SK-N-MC (cell line): ENCODE data around the gene PLPPR2.
"Not testable (repeated sequence)": the region's sequence is repeated elsewhere in the genome, so short reads cannot be mapped to it uniquely, and the experiment has no call there.

Experiments
- DNase-seq: peaks from one replicate; pipeline ENCODE4 v3.0.0-alpha.2; 2011; ENCODE audit warnings: low read depth, low spot score
- H3K27ac ChIP-seq: fragments of 200-600 bp; sonication (generic); 2 replicates; pipeline ENCODE4 v1.5.1; 2016; ENCODE audit warnings: mixed run types
- H3K36me3 ChIP-seq: fragments of 200-600 bp; sonication (generic); 2 replicates; pipeline ENCODE4 v1.6.1; 2017; ENCODE audit warnings: antibody characterized with exemption, low read length, mixed read lengths; ENCODE audit not compliant: insufficient read depth
- H3K4me3 ChIP-seq: fragments of 200-600 bp; sonication (generic); 2 replicates; pipeline ENCODE4 v1.5.1; 2016
- H3K9ac ChIP-seq: fragments of 200-600 bp; sonication (generic); 2 replicates; pipeline ENCODE4 v1.8.0; 2017; ENCODE audit warnings: mixed run types, mixed read lengths; ENCODE audit not compliant: insufficient read length
- H3K9me3 ChIP-seq: fragments of 200-600 bp; sonication (generic); 2 replicates; pipeline ENCODE4 v1.6.1; 2017; ENCODE audit warnings: low read depth, mild to moderate bottlenecking, antibody characterized with exemption, low read length, moderate library complexity, mixed read lengths
- EZH2 ChIP-seq: fragments of 200-600 bp; sonication (generic); IDR thresholded peaks from one replicate; pipeline ENCODE4 v1.6.1; 2017; ENCODE audit warnings: antibody characterized with exemption
- FOXP2 ChIP-seq: optimal IDR thresholded peaks from 2 replicates; pipeline ENCODE3; 2011; ENCODE audit warnings: mild to moderate bottlenecking, moderate library complexity; ENCODE audit not compliant: insufficient read depth; ENCODE audit errors: extremely low read length, control extremely low read depth
- POLR2AphosphoS5 ChIP-seq: IDR thresholded peaks from 2 replicates; pipeline ENCODE4 v1.6.1; 2012; ENCODE audit warnings: mild to moderate bottlenecking, low read depth, low read length, borderline replicate concordance

PLPPR2 gene, protein sequence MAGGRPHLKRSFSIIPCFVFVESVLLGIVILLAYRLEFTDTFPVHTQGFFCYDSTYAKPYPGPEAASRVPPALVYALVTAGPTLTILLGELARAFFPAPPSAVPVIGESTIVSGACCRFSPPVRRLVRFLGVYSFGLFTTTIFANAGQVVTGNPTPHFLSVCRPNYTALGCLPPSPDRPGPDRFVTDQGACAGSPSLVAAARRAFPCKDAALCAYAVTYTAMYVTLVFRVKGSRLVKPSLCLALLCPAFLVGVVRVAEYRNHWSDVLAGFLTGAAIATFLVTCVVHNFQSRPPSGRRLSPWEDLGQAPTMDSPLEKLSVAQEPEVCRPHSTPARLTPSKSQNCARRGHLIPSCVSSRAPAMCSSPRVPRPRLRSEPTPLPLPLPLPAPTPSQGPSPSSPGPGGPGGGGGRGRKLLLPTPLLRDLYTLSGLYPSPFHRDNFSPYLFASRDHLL

DNA sequence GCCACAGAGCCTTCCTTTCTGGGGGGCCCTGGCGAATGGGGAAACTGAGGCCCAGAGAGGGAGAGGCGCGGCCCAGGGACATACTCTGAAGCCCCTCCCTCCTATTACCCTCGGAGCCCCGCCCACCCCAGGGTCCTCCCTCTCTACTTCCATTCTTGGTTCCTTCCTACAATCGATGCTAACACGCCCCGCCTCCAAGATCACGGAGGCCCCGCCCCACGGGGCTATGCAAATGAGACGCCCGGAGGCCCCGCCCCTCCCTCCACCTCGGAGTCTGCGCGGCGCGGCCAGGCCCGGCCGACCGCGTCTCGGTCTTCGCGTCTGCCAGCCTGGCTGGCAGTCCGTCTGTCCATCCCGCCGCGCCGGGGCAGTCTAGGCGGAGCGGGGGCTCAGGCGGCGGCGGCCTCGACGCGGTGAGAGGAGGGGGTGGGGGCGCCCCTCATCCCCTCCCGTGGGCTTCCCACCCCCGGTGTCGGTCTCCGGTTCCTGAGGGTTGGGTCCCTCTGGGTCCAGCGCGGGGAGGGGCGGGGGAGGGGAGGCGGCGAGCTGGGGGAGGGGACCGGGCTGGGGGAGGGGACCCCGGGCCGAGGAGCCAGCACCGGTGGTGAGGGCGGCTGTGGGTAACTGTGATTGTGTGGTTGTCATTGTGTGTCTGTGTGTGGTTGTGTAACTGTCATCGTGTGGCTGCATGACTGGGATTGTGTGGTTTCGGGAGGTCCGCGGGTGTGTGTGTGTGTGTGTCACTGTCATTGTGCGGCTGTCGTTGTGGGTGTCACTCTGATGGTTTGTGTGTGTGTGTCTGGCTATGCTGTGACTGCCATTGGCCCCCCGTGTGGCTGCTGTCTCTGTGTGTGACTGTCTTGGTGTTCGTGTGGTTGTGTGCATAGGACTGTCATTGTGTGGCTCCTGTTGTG is at the start of gene PLPPR2:
Gene PLPPR2 (plus strand): TSS at position 273 of the 914 bp plus-strand sequence. CDS start 2,242 bp downstream, outside the sequence.
- DNase-seq = no peak

DNA sequence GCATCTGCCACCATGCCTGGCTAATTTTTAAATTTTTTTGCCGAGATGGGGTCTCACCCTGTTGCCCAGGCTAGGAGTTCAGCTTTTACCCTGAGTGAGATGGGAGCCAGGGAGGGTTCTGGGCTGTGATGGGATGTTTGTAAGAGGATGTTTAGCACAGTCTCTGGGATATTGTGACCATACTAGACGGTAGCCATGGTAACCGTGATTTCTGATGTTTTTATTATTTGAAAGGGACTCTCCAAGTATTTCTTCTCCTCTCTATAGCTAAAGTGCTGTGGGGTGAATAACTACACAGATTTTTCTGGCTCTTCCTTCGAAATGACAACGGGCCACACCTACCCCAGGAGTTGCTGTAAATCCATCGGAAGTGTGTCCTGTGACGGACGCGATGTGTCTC is 48.9 kb upstream of the PLPPR2 start:
- DNase-seq = no peak
- H3K4me3 ChIP-seq = no peak overlapping the region
- H3K36me3 ChIP-seq = no peaks in the 10 kb centered on the region
- no peaks in the 10 kb centered on the region for H3K9me3 ChIP-seq
- no peak overlapping the region for H3K9ac ChIP-seq
- TF ChIP-seq POLR2AphosphoS5 = no peak
- TF ChIP-seq FOXP2 = no peak
- TF ChIP-seq EZH2 = no peak
- no peak overlapping the region for H3K27ac ChIP-seq

More for the DNA sequence above, at the start of gene PLPPR2:
- Histone ChIP-seq H3K9me3 (no peaks in the 10 kb centered on the region), H3K36me3 (no peaks in the 10 kb centered on the region), H3K27ac (no peak within 1 kb of the TSS), H3K9ac (peak within 1 kb of the TSS; percentile 71), H3K4me3 (peak within 1 kb of the TSS; percentile 84)
- no peak for TF ChIP-seq FOXP2
- TF ChIP-seq POLR2AphosphoS5 = peak; percentile 72
- TF ChIP-seq EZH2 = no peak

DNA sequence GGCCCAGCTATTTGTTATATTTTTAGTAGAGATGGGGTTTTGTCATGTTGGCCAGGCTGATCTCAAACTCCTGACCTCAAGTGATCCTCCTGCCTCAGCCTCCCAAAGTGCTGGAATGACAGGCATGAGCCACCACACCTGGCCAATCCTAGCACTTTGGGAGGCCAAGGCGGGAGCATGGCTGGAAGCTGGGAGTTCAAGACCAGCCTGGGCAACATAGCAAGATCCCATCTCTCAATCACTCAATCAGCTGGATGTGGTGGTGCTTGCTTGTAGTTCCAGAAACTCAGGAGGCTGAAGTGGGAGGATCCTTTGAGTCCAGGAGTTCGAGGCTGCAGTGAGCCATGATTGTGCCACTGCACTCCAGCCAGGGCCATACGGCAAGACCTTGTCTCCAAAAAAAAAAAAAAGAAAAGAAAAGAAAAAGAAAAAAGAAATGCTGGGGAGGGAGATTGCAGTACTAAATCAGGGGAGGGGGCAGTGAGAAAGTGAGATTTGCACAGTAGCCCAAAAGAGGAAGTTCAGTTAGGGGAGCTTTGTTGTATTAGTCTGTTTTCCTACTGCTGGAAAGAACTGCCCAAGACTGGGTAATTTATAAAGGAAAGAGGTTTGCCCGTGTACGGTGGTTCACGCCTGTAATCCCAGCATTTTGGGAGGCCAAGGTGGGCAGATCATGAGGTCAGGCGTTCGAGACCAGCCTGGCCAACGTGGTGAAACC is 34.8 kb upstream of the PLPPR2 start:
- not testable (repeated sequence) for H3K27ac ChIP-seq, H3K36me3 ChIP-seq, H3K9ac ChIP-seq, H3K9me3 ChIP-seq, H3K4me3 ChIP-seq, DNase-seq

DNA sequence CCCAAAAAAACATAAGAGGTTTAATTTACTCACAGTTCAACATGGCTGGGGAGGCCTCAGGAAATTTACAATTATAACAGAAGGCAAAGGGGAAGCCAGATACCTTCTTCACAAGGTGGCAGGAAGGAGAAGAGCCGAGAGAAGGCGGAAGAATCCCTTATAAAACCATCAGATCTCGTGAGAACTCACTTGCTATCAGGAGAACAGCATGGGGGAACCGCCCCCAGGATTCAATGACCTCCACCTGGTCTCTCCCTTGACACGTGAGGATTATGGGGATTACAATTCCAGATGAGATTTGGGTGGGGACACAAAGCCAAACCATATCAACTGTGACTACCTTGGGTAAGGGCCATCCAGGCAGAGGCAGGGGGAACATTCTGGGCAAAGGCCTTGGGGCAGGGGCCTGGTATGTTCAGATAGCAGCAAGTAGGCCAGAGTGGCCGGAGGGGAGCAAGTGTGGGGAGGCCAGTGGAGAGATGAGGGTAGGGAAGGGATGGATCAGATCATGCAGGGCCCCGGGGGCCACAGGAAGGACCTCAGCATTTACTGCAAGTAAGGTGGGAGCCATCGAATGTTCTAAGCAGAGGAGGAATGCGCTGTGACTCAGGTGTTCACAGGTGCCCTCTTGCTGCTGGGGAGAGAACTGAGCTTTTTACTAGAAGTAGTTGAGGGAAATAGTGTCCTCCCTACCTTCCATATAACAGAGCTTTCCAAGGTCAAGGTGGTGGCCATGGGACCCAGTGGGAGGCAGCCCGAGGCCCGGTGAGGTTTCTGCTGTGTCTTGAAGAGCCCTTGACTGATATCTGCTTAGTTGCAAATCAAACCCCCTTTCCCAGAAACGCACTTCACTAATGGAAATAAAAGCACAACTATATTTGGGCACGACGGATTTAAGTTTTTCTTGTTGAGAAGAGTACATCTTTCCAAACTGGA is 33.8 kb upstream of the PLPPR2 start:
- no peak for TF ChIP-seq EZH2
- TF ChIP-seq POLR2AphosphoS5 = no peak
- no peak for TF ChIP-seq FOXP2
- Histone ChIP-seq H3K4me3 (no peak overlapping the region), H3K36me3 (no peaks in the 10 kb centered on the region), H3K27ac (no peak overlapping the region), H3K9me3 (no peaks in the 10 kb centered on the region), H3K9ac (no peak overlapping the region)
- no peak for DNase-seq

DNA sequence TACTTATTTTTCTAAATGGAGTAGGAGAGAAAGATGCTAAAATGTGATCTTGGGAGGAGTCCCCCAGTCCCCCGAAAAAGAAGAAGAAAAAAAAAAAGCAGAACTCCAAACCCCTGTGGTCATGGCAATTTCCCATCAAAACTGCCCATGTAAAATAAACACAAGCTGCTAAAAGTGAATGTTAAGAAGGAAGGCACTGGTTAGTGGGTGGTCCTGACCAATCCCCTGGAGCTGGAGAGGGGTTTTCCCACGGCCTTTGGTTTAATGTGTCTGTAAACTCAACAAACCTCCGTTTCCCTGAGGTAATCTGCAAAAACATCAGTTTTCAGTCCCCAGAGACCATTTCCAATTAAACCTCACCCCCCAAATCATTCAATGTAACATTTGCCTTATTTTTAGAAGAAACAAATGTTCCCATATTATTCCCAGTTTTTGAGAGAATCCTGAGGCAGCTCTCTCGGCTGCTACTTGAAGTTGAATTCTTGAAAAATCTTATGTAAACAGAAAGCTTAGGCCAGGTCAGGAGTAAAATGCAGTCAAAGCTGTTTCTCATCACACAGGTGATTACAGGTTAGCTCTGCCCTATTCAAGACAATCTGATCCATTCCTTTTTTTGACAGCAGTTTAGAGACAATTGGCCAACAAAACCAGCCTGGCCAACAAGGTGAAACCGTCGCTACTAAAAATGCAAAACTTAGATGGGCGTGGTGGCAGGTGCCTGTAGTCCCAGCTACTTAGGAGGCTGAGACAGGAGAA is 32.8 kb upstream of the PLPPR2 start:
- H3K9me3 ChIP-seq = no peaks in the 10 kb centered on the region
- TF ChIP-seq EZH2 = no peak
- TF ChIP-seq FOXP2 = no peak
- TF ChIP-seq POLR2AphosphoS5 = no peak
- H3K4me3 ChIP-seq = no peak overlapping the region
- no peak overlapping the region for H3K27ac ChIP-seq
- DNase-seq = no peak
- H3K36me3 ChIP-seq = no peaks in the 10 kb centered on the region
- H3K9ac ChIP-seq = no peak overlapping the region

DNA sequence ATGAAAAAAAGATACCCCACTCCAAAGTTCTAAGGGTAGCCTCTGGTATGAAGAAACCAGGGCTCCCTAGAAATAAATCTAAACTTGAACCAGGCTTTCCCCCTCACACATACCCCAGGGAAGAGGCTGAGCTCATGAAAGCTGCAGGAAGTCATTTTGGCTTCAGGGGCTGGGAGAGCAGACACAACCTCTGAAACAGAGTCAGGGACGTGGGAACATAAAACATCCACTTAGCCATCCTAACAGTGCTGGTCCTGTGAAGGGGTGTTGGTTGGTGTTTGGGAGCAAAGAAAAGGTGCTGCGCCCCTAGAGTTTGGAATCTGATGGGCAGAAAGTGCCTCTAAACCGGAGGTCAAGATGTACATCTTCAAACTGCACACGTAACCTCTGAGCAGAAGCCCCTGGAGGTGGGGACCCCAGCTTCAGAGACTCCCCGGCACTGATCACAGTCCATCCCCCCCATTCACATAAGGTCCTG is 31.6 kb upstream of the PLPPR2 start:
- no peak for DNase-seq
- Histone ChIP-seq H3K27ac (peak overlapping the region; percentile 90), H3K9me3 (no peaks in the 10 kb centered on the region), H3K9ac (peak overlapping the region; percentile 43), H3K36me3 (no peaks in the 10 kb centered on the region), H3K4me3 (peak overlapping the region; percentile 59)
- TF ChIP-seq POLR2AphosphoS5 = no peak
- TF ChIP-seq EZH2 = no peak

DNA sequence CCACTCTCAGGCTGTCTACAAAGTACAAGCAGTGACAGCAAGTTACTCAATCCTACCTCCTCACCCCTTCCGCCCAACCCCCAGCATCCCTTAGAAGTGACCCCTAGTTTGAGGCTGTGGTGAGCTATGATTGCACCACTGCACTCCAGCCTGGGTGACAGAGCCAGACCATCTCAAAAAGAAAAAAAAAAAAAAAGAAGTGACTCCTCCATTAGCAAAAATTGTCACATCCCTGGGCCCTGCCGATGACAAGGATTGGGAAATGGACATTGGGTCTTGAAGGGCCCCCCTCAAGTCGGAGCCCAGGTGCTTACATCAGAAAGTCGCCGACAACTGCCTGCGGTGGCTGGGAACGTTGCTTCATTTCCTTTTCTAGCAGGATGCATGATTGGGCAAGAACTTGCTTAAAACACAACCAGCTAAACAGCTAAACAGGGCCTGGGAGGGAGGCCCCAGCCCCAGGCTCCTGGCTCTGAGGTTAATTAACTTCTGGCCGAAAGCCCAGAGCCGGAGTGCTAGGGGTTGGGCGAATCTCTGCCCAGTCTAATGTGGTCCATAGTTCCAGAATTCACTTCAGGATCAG is 31.1 kb upstream of the PLPPR2 start:
- Histone ChIP-seq H3K9me3 (no peaks in the 10 kb centered on the region), H3K27ac (peak overlapping the region; percentile 90), H3K9ac (peak overlapping the region; percentile 43), H3K4me3 (peak overlapping the region; percentile 59), H3K36me3 (no peaks in the 10 kb centered on the region)
- peak; percentile 83 for DNase-seq
- no peak for TF ChIP-seq EZH2
- TF ChIP-seq FOXP2 = peak; percentile 92
- TF ChIP-seq POLR2AphosphoS5 = no peak
